GM12878 (cell line): ENCODE data around the gene TSFM.

Experiments
- ASH2L ChIP-seq: fragments of 300-600, 200-600 bp; sonication (generic); IDR thresholded peaks from 2 replicates; pipeline ENCODE4 v1.6.1; 2017; ENCODE audit warnings: low read depth, mild to moderate bottlenecking, borderline replicate concordance
- CEBPB ChIP-seq, 2 experiments: fragments of 150-350 bp in 1 of 2; IDR thresholded peaks; 2 replicates each; pipeline ENCODE4 v1.6.1; 2012 to 2014; ENCODE audit warnings: low read depth in 2 of 2, low read length in 2 of 2, borderline replicate concordance in 1 of 2, inconsistent platforms in 1 of 2
- CTCF ChIP-seq, 3 experiments: IDR thresholded peaks in 2 of 3; conservative IDR thresholded peaks in 1 of 3; 2 replicates each; pipeline ENCODE4 v1.5.1; 2011; ENCODE audit warnings: low read depth in 3 of 3, low read length in 3 of 3, mild to moderate bottlenecking in 3 of 3, control low read depth in 2 of 3, moderate library complexity in 2 of 3, inconsistent platforms in 1 of 3, mixed read lengths in 1 of 3; ENCODE audit not compliant: control insufficient read depth in 2 of 3, insufficient read depth in 1 of 3; ENCODE audit errors: extremely low read depth in 1 of 3
- EP300 ChIP-seq, 2 experiments: fragments of 150-350 bp in 1 of 2; IDR thresholded peaks; 2 replicates each; pipeline ENCODE4 v1.6.1; 2011 to 2012; ENCODE audit warnings: low read depth in 2 of 2, low read length in 2 of 2, borderline replicate concordance in 1 of 2, improper control_type of control experiment in 1 of 2, inconsistent platforms in 1 of 2; ENCODE audit not compliant: control insufficient read depth in 1 of 2
- FOS ChIP-seq: IDR thresholded peaks from 3 replicates; pipeline ENCODE4 v1.6.1; 2011; ENCODE audit warnings: borderline replicate concordance; ENCODE audit not compliant: insufficient read length; ENCODE audit errors: extremely low read depth
- HDAC2 ChIP-seq: fragments of 200-600 bp; sonication (generic); IDR thresholded peaks from 2 replicates; pipeline ENCODE4 v1.6.1; 2017
- POLR2A ChIP-seq: IDR thresholded peaks from 2 replicates; pipeline ENCODE4 v1.6.1; 2011; ENCODE audit warnings: low read depth, mild to moderate bottlenecking, low read length
- SMC3 ChIP-seq: IDR thresholded peaks from 2 replicates; pipeline ENCODE4 v1.6.1; 2011; ENCODE audit warnings: low read length, improper control_type of control experiment, borderline replicate concordance
- SP1 ChIP-seq: IDR thresholded peaks from one replicate; pipeline ENCODE4 v1.6.1; 2011; ENCODE audit warnings: low read depth, low read length
- SREBF2 ChIP-seq: IDR thresholded peaks from 2 replicates; pipeline ENCODE4 v1.6.1; 2012; ENCODE audit warnings: mild to moderate bottlenecking, low read length
- TAF1 ChIP-seq: IDR thresholded peaks from 2 replicates; pipeline ENCODE4 v1.6.1; 2011; ENCODE audit warnings: mild to moderate bottlenecking, low read depth, low read length, borderline replicate concordance
- YY1 ChIP-seq: IDR thresholded peaks from 2 replicates; pipeline ENCODE4 v1.6.1; 2011; ENCODE audit warnings: low read depth, mild to moderate bottlenecking, low read length
- TF ChIP-seq, protein P1 (sequence below): IDR thresholded peaks from 2 replicates; pipeline ENCODE4 v1.6.1; 2011; ENCODE audit warnings: low read depth, low read length, improper control_type of control experiment, borderline replicate concordance

DNA sequence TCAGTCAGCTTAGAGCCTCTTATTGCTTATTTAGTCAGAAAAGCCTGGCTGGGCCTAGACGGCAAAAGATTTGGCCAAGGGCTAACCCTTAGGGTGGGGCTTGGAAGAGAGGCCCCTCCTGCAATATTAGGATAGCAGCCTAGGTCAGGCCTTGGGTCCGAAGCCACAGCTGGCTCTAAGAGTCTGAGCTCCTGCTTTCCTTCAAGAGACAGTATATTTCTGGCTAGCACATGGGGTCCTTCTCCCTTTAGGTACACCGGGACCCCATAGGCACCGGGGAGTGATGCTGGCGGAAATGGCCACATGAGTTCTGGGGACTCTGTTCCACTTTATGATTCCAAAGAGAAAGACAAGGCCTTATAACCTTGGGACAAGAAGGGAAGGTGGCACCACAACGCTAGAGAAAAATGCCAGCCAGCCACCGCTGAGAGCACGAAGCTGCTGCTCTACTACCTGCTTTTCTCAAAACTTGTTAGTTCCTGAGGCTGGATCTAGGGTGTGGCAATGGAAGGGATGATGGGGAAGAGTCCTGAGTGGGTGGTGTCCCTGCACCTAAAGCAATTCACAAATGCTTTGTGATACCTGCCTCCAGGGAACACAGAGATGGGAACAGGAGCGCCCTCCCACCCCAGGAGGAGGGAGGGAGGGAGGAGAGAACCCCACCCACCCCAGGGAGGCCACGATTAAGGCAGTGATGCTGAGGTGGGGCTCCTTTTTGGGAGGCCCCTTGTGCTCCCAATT, 39.1 kb downstream of the TSFM start:
- no peak for TF ChIP-seq CEBPB (IDR thresholded peaks at IDR 0.05; ENCODE audit: borderline replicate concordance in 1 of 2, low read depth in 2 of 2, low read length in 2 of 2)
- no peak for TF ChIP-seq SREBF2
- no peak for TF ChIP-seq FOS
- TF ChIP-seq ASH2L: no peak
- no peak for TF ChIP-seq CTCF (IDR thresholded peaks at IDR 0.05 in 2 of 3, conservative IDR thresholded peaks at IDR 0.05 in 1 of 3; ENCODE audit: control insufficient read depth in 2 of 3, extremely low read depth in 1 of 3, insufficient read depth in 1 of 3, low read depth in 3 of 3, low read length in 3 of 3)
- no peak for TF ChIP-seq HDAC2
- TF ChIP-seq SP1: no peak
- no peak; the same call in 1 of the 2 replicates for TF ChIP-seq POLR2A
- no peak for TF ChIP-seq TAF1
- no peak for TF ChIP-seq SMC3
- TF ChIP-seq, protein P1, sequence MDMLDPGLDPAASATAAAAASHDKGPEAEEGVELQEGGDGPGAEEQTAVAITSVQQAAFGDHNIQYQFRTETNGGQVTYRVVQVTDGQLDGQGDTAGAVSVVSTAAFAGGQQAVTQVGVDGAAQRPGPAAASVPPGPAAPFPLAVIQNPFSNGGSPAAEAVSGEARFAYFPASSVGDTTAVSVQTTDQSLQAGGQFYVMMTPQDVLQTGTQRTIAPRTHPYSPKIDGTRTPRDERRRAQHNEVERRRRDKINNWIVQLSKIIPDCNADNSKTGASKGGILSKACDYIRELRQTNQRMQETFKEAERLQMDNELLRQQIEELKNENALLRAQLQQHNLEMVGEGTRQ: no peak
- TF ChIP-seq EP300 (IDR thresholded peaks at IDR 0.05; ENCODE audit: borderline replicate concordance in 1 of 2, control insufficient read depth in 1 of 2, low read depth in 2 of 2, low read length in 2 of 2): no peak
- TF ChIP-seq YY1: no peak
